ENCODE measurements around the gene PHF2.

GRCh38 chr9:93624431-93624834 is 48.0 kb downstream of the PHF2 start:
- no peak for TF ChIP-seq CTCF (IDR thresholded peaks at IDR 0.05; ENCODE audit: low read length)
- TF ChIP-seq EZH2phosphoT487 (IDR thresholded peaks at IDR 0.05; ENCODE audit: low read length) = no peak
